HL-60 (cell line): Measurements from ENCODE around the gene ABO.
"Not testable (repeated sequence)": the region's sequence is repeated elsewhere in the genome, so short reads cannot be mapped to it uniquely, and the experiment has no call there.

Source experiments
- DNase-seq, 2 experiments: peaks; one replicate each; pipeline ENCODE4 v3.0.0-alpha.2; 2010 to 2020; ENCODE audit warnings: low read depth in 1 of 2, low spot score in 1 of 2
- H3K27ac ChIP-seq: fragments of 250-450 bp; sonication (Bioruptor Pico); replicated peaks from 2 replicates; pipeline ENCODE4 v1.5.1; 2020; ENCODE audit warnings: mild to moderate bottlenecking, moderate library complexity
- H3K27me3 ChIP-seq: fragments of 250-450 bp; sonication (Bioruptor Pico); 2 replicates; pipeline ENCODE4 v1.5.1; 2021; ENCODE audit warnings: mild to moderate bottlenecking, moderate library complexity; ENCODE audit not compliant: insufficient read depth, poor library complexity, severe bottlenecking
- H3K4me3 ChIP-seq: replicated peaks from 2 replicates; pipeline ENCODE4 v1.5.1; 2011; ENCODE audit warnings: mild to moderate bottlenecking, control low read depth, low read length; ENCODE audit not compliant: insufficient read depth
- CTCF ChIP-seq: IDR thresholded peaks from one replicate; pipeline ENCODE4 v1.5.1; 2011; ENCODE audit warnings: low read length, control low read depth, inconsistent platforms; ENCODE audit not compliant: insufficient read depth
- GABPA ChIP-seq: IDR thresholded peaks from 2 replicates; pipeline ENCODE4 v1.6.1; 2012; ENCODE audit warnings: low read depth
- POLR2AphosphoS5 ChIP-seq: IDR thresholded peaks from 2 replicates; pipeline ENCODE4 v1.6.1; 2012; ENCODE audit warnings: low read depth
- SPI1 ChIP-seq: IDR thresholded peaks from 2 replicates; pipeline ENCODE4 v1.6.1; 2012; ENCODE audit warnings: low read depth, mild to moderate bottlenecking, borderline replicate concordance
- TF ChIP-seq, protein P1 (sequence below): IDR thresholded peaks from 2 replicates; pipeline ENCODE4 v1.6.1; 2012; ENCODE audit warnings: low read depth; ENCODE audit not compliant: insufficient replicate concordance

ABO gene

GRCh38 chr9:133207021-133207531 lies 67.9 kb downstream of the ABO start:
- Histone ChIP-seq H3K27ac (no peak overlapping the region), H3K4me3 (no peak overlapping the region), H3K27me3 (no peaks in the 10 kb centered on the region)
- no peak for TF ChIP-seq POLR2AphosphoS5
- TF ChIP-seq GABPA = no peak
- TF ChIP-seq SPI1 = no peak
- TF ChIP-seq, protein P1, sequence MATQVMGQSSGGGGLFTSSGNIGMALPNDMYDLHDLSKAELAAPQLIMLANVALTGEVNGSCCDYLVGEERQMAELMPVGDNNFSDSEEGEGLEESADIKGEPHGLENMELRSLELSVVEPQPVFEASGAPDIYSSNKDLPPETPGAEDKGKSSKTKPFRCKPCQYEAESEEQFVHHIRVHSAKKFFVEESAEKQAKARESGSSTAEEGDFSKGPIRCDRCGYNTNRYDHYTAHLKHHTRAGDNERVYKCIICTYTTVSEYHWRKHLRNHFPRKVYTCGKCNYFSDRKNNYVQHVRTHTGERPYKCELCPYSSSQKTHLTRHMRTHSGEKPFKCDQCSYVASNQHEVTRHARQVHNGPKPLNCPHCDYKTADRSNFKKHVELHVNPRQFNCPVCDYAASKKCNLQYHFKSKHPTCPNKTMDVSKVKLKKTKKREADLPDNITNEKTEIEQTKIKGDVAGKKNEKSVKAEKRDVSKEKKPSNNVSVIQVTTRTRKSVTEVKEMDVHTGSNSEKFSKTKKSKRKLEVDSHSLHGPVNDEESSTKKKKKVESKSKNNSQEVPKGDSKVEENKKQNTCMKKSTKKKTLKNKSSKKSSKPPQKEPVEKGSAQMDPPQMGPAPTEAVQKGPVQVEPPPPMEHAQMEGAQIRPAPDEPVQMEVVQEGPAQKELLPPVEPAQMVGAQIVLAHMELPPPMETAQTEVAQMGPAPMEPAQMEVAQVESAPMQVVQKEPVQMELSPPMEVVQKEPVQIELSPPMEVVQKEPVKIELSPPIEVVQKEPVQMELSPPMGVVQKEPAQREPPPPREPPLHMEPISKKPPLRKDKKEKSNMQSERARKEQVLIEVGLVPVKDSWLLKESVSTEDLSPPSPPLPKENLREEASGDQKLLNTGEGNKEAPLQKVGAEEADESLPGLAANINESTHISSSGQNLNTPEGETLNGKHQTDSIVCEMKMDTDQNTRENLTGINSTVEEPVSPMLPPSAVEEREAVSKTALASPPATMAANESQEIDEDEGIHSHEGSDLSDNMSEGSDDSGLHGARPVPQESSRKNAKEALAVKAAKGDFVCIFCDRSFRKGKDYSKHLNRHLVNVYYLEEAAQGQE = no peak
- no peak for TF ChIP-seq CTCF
- no peak for DNase-seq

GRCh38 chr9:133205996-133206931 lies 68.7 kb downstream of the ABO start:
- no peak for DNase-seq
- Histone ChIP-seq H3K4me3 (no peak overlapping the region), H3K27ac (no peak overlapping the region), H3K27me3 (no peaks in the 10 kb centered on the region)
- TF ChIP-seq POLR2AphosphoS5 = no peak
- no peak for TF ChIP-seq CTCF
- TF ChIP-seq GABPA = no peak
- TF ChIP-seq, protein P1 = no peak
- TF ChIP-seq SPI1 = no peak

GRCh38 chr9:133205481-133205887 lies 69.5 kb downstream of the ABO start:
- not testable (repeated sequence) for H3K4me3 ChIP-seq, H3K27me3 ChIP-seq, DNase-seq, H3K27ac ChIP-seq
